Measurements from ENCODE around the gene IFNLR1.
"Not testable (repeated sequence)": the region's sequence is repeated elsewhere in the genome, so short reads cannot be mapped to it uniquely, and the experiment has no call there.

IFNLR1 gene

GRCh38 chr1:24186993-24187790 lies at the start of gene IFNLR1:
TSS of gene IFNLR1 (minus strand) at chr1:24187289. CDS start at chr1:24187248, 41 bp downstream.
- peak in 1 of 2 donors; percentile 4 for DNase-seq

- no peak for DNase-seq
Measured at GRCh38 chr1:24235921-24236788, 49.1 kb upstream of the IFNLR1 start.

- DNase-seq, result no peak
Measured at GRCh38 chr1:24233684-24234600, 46.9 kb upstream of the IFNLR1 start.

- no peak for DNase-seq
Measured at GRCh38 chr1:24231701-24232100, 44.6 kb upstream of the IFNLR1 start.

GRCh38 chr1:24228311-24228710 lies 41.2 kb upstream of the IFNLR1 start:
- DNase-seq, result no peak

GRCh38 chr1:24226749-24227148 lies 39.7 kb upstream of the IFNLR1 start:
- no peak for DNase-seq

- no peak for DNase-seq
Measured at GRCh38 chr1:24224761-24225160, 37.7 kb upstream of the IFNLR1 start.

- no peak for DNase-seq
Measured at GRCh38 chr1:24224086-24224485, 37.0 kb upstream of the IFNLR1 start.

GRCh38 chr1:24222793-24223192 lies 35.7 kb upstream of the IFNLR1 start:
- DNase-seq, result no peak

- no peak for DNase-seq
Measured at GRCh38 chr1:24222008-24222605, 35.0 kb upstream of the IFNLR1 start.

GRCh38 chr1:24221246-24221645 lies 34.2 kb upstream of the IFNLR1 start:
- no peak for DNase-seq

- no peak for DNase-seq
Measured at GRCh38 chr1:24216276-24217074, 29.4 kb upstream of the IFNLR1 start.

- DNase-seq, result no peak
Measured at GRCh38 chr1:24215226-24215814, 28.2 kb upstream of the IFNLR1 start.

GRCh38 chr1:24212376-24212775 lies 25.3 kb upstream of the IFNLR1 start:
- no peak for DNase-seq

- no peak for DNase-seq
Measured at GRCh38 chr1:24210195-24210627, 23.1 kb upstream of the IFNLR1 start.

- no peak for DNase-seq
Measured at GRCh38 chr1:24209097-24209496, 22.0 kb upstream of the IFNLR1 start.

GRCh38 chr1:24207709-24208108 lies 20.6 kb upstream of the IFNLR1 start:
- DNase-seq, result no peak

- DNase-seq, result not testable (repeated sequence)
Measured at GRCh38 chr1:24207395-24207687, 20.3 kb upstream of the IFNLR1 start.

GRCh38 chr1:24206516-24207394 lies 19.7 kb upstream of the IFNLR1 start:
- no peak for DNase-seq

- DNase-seq, result no peak
Measured at GRCh38 chr1:24206083-24206464, 19.0 kb upstream of the IFNLR1 start.
